ENCODE results near the gene CFAP100. TPM values are rescaled to one million over a fixed set of nuclear protein-coding genes. Genes with fewer than 3 reads are reported as not detected.
A peak's percentile ranks its signal among the peaks of the same experiment; 100 is the strongest.

CFAP100 gene
- total and polyA plus RNA-seq, 4 donors: not detected

- H3K4me1 ChIP-seq (ENCODE audit: control insufficient read depth in 1 of 2, insufficient read depth in 2 of 2, low read length in 2 of 2): no peaks in the 10 kb centered on the region
- no peak overlapping the region for H3K4me3 ChIP-seq (ENCODE audit: low read length in 2 of 2)
- ATAC-seq (ENCODE audit: low FRiP score): no peak
- no peaks in the 10 kb centered on the region for H3K27me3 ChIP-seq (ENCODE audit: control insufficient read depth in 1 of 2, insufficient read depth in 2 of 2, low read length in 1 of 2)
- no peak overlapping the region for H3K27ac ChIP-seq (ENCODE audit: low read depth in 1 of 2, low read length in 2 of 2)
- H3K36me3 ChIP-seq (ENCODE audit: control insufficient read depth in 1 of 2, insufficient read depth in 2 of 2, low read length in 1 of 2): no peaks in the 10 kb centered on the region
- WGBS, 2 donors: 72% methylated on average over 7 to 8 of the region's 8 CpGs
- DNase-seq: no peak
- no peaks in the 10 kb centered on the region for H3K9me3 ChIP-seq (ENCODE audit: control insufficient read depth, low read length)
- intact Hi-C loops (cut with DNase I): no loop called here
Measured at GRCh38 chr3:126401611-126402160, 7.0 kb downstream of the CFAP100 start.

GRCh38 chr3:126402178-126402577, 7.5 kb downstream of the CFAP100 start:
- no peaks in the 10 kb centered on the region for H3K36me3 ChIP-seq (ENCODE audit: control insufficient read depth in 1 of 2, insufficient read depth in 2 of 2, low read length in 1 of 2)
- intact Hi-C loops (cut with DNase I): no loop called here
- H3K27ac ChIP-seq (ENCODE audit: low read depth in 1 of 2, low read length in 2 of 2): no peak overlapping the region
- H3K27me3 ChIP-seq (ENCODE audit: control insufficient read depth in 1 of 2, insufficient read depth in 2 of 2, low read length in 1 of 2): no peaks in the 10 kb centered on the region
- no peak overlapping the region for H3K4me3 ChIP-seq (ENCODE audit: low read length in 2 of 2)
- no peaks in the 10 kb centered on the region for H3K4me1 ChIP-seq (ENCODE audit: control insufficient read depth in 1 of 2, insufficient read depth in 2 of 2, low read length in 2 of 2)
- WGBS, 2 donors: 77 to 82% methylated on average over 6 of the region's 6 CpGs
- ATAC-seq (ENCODE audit: low FRiP score) (no peak), DNase-seq (no peak)
- no peaks in the 10 kb centered on the region for H3K9me3 ChIP-seq (ENCODE audit: control insufficient read depth, low read length)

GRCh38 chr3:126402666-126403302, 8.1 kb downstream of the CFAP100 start:
- Histone ChIP-seq H3K36me3 (ENCODE audit: control insufficient read depth in 1 of 2, insufficient read depth in 2 of 2, low read length in 1 of 2) (no peaks in the 10 kb centered on the region), H3K4me1 (ENCODE audit: control insufficient read depth in 1 of 2, insufficient read depth in 2 of 2, low read length in 2 of 2) (no peaks in the 10 kb centered on the region), H3K27me3 (ENCODE audit: control insufficient read depth in 1 of 2, insufficient read depth in 2 of 2, low read length in 1 of 2) (no peaks in the 10 kb centered on the region), H3K27ac (ENCODE audit: low read depth in 1 of 2, low read length in 2 of 2) (no peak overlapping the region), H3K4me3 (ENCODE audit: low read length in 2 of 2) (no peak overlapping the region), H3K9me3 (ENCODE audit: control insufficient read depth, low read length) (peaks cover 1% of the 10 kb centered on the region)
- 86 to 87% methylated on average over 12 of the region's 12 CpGs for WGBS, 2 donors
- ATAC-seq (ENCODE audit: low FRiP score) (no peak), DNase-seq (no peak)
- intact Hi-C loops (cut with DNase I): no loop called here

GRCh38 chr3:126406389-126407296, 11.9 kb downstream of the CFAP100 start:
- WGBS, 2 donors: 83 to 89% methylated on average over 15 of the region's 15 CpGs
- no peak for ATAC-seq (ENCODE audit: low FRiP score)
- no peak overlapping the region for H3K27ac ChIP-seq (ENCODE audit: low read depth in 1 of 2, low read length in 2 of 2)
- H3K36me3 ChIP-seq (ENCODE audit: control insufficient read depth in 1 of 2, insufficient read depth in 2 of 2, low read length in 1 of 2): no peaks in the 10 kb centered on the region
- no peaks in the 10 kb centered on the region for H3K4me1 ChIP-seq (ENCODE audit: control insufficient read depth in 1 of 2, insufficient read depth in 2 of 2, low read length in 2 of 2)
- no peaks in the 10 kb centered on the region for H3K27me3 ChIP-seq (ENCODE audit: control insufficient read depth in 1 of 2, insufficient read depth in 2 of 2, low read length in 1 of 2)
- peaks cover 1% of the 10 kb centered on the region for H3K9me3 ChIP-seq (ENCODE audit: control insufficient read depth, low read length)
- DNase-seq: no peak
- H3K4me3 ChIP-seq (ENCODE audit: low read length in 2 of 2): no peak overlapping the region
- intact Hi-C loops (cut with DNase I): no loop called here

- ATAC-seq (ENCODE audit: low FRiP score): no peak
- intact Hi-C loops (cut with DNase I): no loop called here
- no peak overlapping the region for H3K27ac ChIP-seq (ENCODE audit: low read depth in 1 of 2, low read length in 2 of 2)
- H3K36me3 ChIP-seq (ENCODE audit: control insufficient read depth in 1 of 2, insufficient read depth in 2 of 2, low read length in 1 of 2): no peaks in the 10 kb centered on the region
- H3K4me3 ChIP-seq (ENCODE audit: low read length in 2 of 2): no peak overlapping the region
- no peaks in the 10 kb centered on the region for H3K4me1 ChIP-seq (ENCODE audit: control insufficient read depth in 1 of 2, insufficient read depth in 2 of 2, low read length in 2 of 2)
- H3K27me3 ChIP-seq (ENCODE audit: control insufficient read depth in 1 of 2, insufficient read depth in 2 of 2, low read length in 1 of 2): no peaks in the 10 kb centered on the region
- 84 to 88% methylated on average over 5 of the region's 5 CpGs for WGBS, 2 donors
- peaks cover 1% of the 10 kb centered on the region for H3K9me3 ChIP-seq (ENCODE audit: control insufficient read depth, low read length)
- DNase-seq: no peak
Measured at GRCh38 chr3:126407412-126408044, 12.8 kb downstream of the CFAP100 start.

- ATAC-seq (ENCODE audit: low FRiP score) (no peak), DNase-seq (no peak)
- no peak overlapping the region for H3K4me3 ChIP-seq (ENCODE audit: low read length in 2 of 2)
- intact Hi-C loops (cut with DNase I): no loop called here
- H3K9me3 ChIP-seq (ENCODE audit: control insufficient read depth, low read length): peaks cover 1% of the 10 kb centered on the region
- no peak overlapping the region for H3K27ac ChIP-seq (ENCODE audit: low read depth in 1 of 2, low read length in 2 of 2)
- no peaks in the 10 kb centered on the region for H3K4me1 ChIP-seq (ENCODE audit: control insufficient read depth in 1 of 2, insufficient read depth in 2 of 2, low read length in 2 of 2)
- no peaks in the 10 kb centered on the region for H3K27me3 ChIP-seq (ENCODE audit: control insufficient read depth in 1 of 2, insufficient read depth in 2 of 2, low read length in 1 of 2)
- WGBS, 2 donors: 85 to 89% methylated on average over 5 of the region's 5 CpGs
- H3K36me3 ChIP-seq (ENCODE audit: control insufficient read depth in 1 of 2, insufficient read depth in 2 of 2, low read length in 1 of 2): no peaks in the 10 kb centered on the region
Measured at GRCh38 chr3:126408099-126408498, 13.4 kb downstream of the CFAP100 start.

- WGBS, 2 donors: 87 to 90% methylated on average over 6 of the region's 6 CpGs
- intact Hi-C loops (cut with DNase I): no loop called here
- H3K27me3 ChIP-seq (ENCODE audit: control insufficient read depth in 1 of 2, insufficient read depth in 2 of 2, low read length in 1 of 2): no peaks in the 10 kb centered on the region
Measured at GRCh38 chr3:126412841-126413692, 18.4 kb downstream of the CFAP100 start.

GRCh38 chr3:126413693-126414080, 19.0 kb downstream of the CFAP100 start:
- ATAC-seq (ENCODE audit: low FRiP score) (no peak), DNase-seq (no peak)
- no peaks in the 10 kb centered on the region for H3K36me3 ChIP-seq (ENCODE audit: control insufficient read depth in 1 of 2, insufficient read depth in 2 of 2, low read length in 1 of 2)
- no peaks in the 10 kb centered on the region for H3K4me1 ChIP-seq (ENCODE audit: control insufficient read depth in 1 of 2, insufficient read depth in 2 of 2, low read length in 2 of 2)
- 73 to 77% methylated on average over 4 of the region's 4 CpGs for WGBS, 2 donors
- H3K9me3 ChIP-seq (ENCODE audit: control insufficient read depth, low read length): no peaks in the 10 kb centered on the region
- no peak overlapping the region for H3K27ac ChIP-seq (ENCODE audit: low read depth in 1 of 2, low read length in 2 of 2)
- H3K27me3 ChIP-seq (ENCODE audit: control insufficient read depth in 1 of 2, insufficient read depth in 2 of 2, low read length in 1 of 2): no peaks in the 10 kb centered on the region
- H3K4me3 ChIP-seq (ENCODE audit: low read length in 2 of 2): no peak overlapping the region
- intact Hi-C loops (cut with DNase I): no loop called here

More at GRCh38 chr3:126412841-126413692, 18.4 kb downstream of the CFAP100 start:
- no peaks in the 10 kb centered on the region for H3K4me1 ChIP-seq (ENCODE audit: control insufficient read depth in 1 of 2, insufficient read depth in 2 of 2, low read length in 2 of 2)
- no peaks in the 10 kb centered on the region for H3K36me3 ChIP-seq (ENCODE audit: control insufficient read depth in 1 of 2, insufficient read depth in 2 of 2, low read length in 1 of 2)
- H3K4me3 ChIP-seq (ENCODE audit: low read length in 2 of 2): no peak overlapping the region
- DNase-seq (peak in 1 of 2 donors; percentile 17), ATAC-seq (ENCODE audit: low FRiP score) (no peak)
- H3K27ac ChIP-seq (ENCODE audit: low read depth in 1 of 2, low read length in 2 of 2): no peak overlapping the region
- no peaks in the 10 kb centered on the region for H3K9me3 ChIP-seq (ENCODE audit: control insufficient read depth, low read length)

Measured in aorta (tissue), 5 donors.